Measurements from ENCODE around the gene GKN2.
"Not testable (repeated sequence)": the region's sequence is repeated elsewhere in the genome, so short reads cannot be mapped to it uniquely, and the experiment has no call there.

Gene GKN2

DNA sequence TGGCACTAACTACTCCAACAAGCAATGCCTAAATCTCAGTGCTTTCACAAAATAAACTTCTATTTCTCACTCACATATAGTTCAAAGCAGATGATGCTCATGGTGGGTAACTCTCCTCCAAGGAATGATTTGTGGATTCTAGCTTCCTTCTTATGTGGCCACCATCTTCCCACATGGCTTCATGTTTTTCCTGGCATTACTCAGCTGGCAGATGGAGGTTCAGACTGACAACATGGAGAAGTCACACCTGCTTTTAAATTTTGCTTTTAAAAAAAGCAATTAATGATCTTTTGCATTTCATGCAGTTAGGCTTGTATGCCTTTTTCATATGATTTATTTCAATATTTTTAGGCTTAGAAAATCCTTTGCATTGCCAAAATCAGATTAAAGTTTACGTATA is 6.3 kb upstream of the GKN2 start:
- DNase-seq (ENCODE audit: low read depth) = no peak

DNA sequence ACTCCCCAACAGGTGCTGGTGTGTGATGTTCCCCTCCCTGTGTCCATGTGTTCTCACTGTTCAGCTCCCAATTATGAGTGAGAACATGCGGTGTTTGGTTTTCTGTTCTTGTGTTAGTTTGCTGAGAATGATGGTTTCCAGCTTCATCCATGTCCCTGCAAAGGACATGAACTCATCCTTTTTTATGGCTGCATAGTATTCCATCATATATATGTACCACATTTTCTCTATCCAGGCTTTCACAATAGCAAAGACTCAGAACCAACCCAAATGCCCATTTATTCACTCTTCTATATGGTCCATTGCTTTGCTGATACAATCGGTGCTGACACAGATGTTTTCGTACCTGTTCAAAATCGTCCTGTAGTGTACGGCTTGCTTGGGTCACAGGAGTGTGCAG is 2.7 kb upstream of the GKN2 start:
- DNase-seq (ENCODE audit: low read depth) = not testable (repeated sequence)

GRCh38 chr2:68951899-68952298 is 794 bp downstream of the GKN2 start:
- DNase-seq (ENCODE audit: low read depth) = no peak

- DNase-seq (ENCODE audit: low read depth) = no peak
Observed at GRCh38 chr2:68948710-68949109, 4.0 kb downstream of the GKN2 start.

GRCh38 chr2:68946117-68946516 is 6.6 kb downstream of the GKN2 start:
- DNase-seq (ENCODE audit: low read depth) = no peak

GRCh38 chr2:68943581-68944568 is 8.8 kb downstream of the GKN2 start:
- peak; percentile 31 for DNase-seq (ENCODE audit: low read depth)

DNA sequence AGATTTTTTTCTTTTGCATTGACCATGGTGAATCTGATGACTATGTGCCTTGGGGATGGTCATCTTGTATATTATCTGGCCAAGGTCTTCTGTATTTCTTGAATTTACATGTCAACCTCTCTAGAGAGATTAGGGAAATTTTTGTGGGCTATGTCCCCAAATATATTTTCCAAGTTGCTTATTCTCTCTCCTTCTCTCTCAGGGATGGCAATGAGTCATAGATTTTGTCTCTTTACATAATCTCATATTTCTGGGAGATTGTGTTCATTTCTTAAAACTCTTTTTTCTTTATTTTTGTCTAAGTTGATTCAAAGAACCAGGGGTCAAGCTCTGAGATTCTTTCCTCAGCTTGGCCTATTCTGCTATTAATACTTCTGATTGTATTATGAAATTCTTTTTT is 9.9 kb downstream of the GKN2 start:
- DNase-seq (ENCODE audit: low read depth) = no peak

- DNase-seq (ENCODE audit: low read depth) = no peak
Observed at GRCh38 chr2:68940369-68940768, 12.3 kb downstream of the GKN2 start.

DNA sequence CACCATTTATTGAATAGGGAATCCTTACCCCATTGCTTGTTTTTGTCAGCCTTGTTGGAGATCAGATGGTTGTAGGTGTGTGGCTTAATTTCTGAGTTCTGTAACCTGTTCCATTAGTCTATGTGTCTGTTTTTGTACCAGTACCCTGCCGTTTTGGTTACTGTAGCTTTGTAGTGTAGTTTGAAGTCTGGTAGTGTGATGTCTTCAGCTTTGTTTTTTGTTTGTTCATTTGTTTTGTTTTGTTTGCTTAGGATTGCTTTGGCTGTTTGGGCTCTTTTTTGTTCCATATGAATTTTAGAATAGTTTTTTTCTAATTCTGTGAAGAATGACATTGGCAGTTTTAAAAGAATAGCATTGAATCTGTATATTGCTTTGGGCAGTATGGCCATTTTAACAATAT is 12.7 kb downstream of the GKN2 start:
- DNase-seq (ENCODE audit: low read depth) = no peak

- DNase-seq (ENCODE audit: low read depth) = no peak
Observed at GRCh38 chr2:68938938-68939337, 13.8 kb downstream of the GKN2 start.

GRCh38 chr2:68937346-68938055 is 15.2 kb downstream of the GKN2 start:
- DNase-seq (ENCODE audit: low read depth) = no peak

DNA sequence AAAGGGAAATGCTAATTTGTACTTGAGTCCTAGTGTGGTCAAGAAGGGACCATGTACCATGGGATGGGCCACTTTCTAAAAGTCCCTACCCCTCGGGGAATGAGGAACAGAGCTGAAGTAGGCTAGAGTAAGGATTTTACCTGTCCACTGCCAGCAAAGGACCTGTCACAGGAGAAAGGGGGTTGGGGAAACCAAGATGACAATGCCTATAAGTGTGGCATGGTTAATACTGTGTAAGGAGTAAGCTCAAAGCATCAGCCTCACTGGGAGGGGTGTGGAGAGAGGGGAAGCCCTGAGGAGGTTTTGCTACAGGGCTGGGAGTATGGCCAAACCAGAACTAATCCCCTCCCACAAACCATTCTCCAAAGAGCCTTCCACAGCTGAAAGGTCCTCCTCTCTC is 15.8 kb downstream of the GKN2 start:
- no peak for DNase-seq (ENCODE audit: low read depth)

DNA sequence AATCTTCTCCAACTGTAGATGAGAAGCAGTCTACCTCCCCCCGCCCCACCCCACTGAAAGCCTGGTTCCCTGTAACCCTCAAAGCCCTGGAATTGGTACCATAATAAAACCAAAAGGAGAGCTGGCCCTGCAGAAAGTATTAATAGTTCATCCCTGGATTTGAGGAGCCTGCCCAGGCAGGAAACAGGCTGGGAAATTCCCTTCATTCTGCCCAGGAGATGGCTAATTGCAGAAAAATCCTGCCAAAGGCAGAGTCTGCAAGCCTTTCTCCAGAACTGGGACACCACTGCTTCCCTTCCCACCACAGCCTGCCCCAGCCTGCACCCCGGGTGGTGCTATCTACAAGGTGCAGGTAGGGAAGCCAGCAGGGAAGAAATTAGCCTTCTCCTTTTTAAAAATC is 16.3 kb downstream of the GKN2 start:
- DNase-seq (ENCODE audit: low read depth) = peak; percentile 11

DNA sequence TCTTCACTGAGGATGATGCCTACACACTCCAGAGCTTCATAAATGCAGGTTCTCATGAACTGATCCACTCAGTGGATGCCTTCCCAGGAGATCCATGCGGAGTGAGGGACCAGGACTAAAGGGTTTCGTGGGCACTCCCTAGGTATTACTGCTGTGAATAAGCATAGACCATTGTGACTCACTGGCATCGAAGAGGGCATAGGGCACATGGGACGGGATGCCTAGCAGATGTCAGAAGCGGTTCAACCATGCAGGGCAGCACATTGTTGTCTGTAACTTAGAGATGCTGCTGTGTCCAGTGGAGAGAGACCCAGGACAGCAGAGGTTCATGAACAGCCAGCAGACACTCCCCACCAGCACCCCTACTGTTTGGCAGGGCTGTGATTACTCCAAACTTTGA is 17.2 kb downstream of the GKN2 start:
- no peak for DNase-seq (ENCODE audit: low read depth)

DNA sequence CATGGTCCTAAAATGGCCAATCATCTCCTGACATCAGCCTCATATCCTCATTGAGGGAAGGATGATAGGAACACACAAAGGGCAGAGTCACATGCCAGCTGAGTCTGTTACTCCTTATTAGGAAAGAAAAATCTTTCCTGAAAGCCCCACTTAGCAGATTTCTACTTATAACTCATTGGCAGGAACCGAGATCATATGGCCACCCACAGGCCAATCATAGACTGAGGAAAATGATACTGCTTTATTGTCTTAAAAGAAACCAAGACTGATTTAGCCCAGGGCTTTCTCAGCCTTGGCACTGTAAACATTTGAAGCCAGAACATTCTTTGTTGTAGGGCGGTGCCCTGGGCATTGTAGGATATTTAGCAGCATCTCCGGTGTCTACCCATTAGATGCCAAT is 18.7 kb downstream of the GKN2 start:
- DNase-seq (ENCODE audit: low read depth) = no peak

DNA sequence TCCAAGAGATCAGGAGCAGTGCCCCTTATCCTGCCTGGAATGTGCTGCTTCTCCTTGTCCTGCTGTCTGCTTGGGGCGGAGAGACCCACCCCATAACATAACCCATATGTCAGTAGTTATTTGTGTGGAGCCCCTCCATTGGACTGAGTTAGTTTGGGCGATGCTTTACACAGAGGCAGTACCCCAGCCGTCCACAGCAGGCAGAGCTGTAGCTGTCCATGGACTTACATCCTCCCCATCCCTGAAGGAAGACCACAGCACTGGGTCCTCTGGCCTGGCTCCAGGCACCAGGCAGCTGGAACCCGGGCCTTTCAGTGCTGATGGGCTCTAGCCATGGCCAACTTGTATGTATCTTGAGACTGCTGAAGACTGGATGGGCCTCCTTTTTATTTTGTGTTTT is 20.3 kb downstream of the GKN2 start:
- no peak for DNase-seq (ENCODE audit: low read depth)

GRCh38 chr2:68931799-68932198 is 20.9 kb downstream of the GKN2 start:
- DNase-seq (ENCODE audit: low read depth) = no peak

DNA sequence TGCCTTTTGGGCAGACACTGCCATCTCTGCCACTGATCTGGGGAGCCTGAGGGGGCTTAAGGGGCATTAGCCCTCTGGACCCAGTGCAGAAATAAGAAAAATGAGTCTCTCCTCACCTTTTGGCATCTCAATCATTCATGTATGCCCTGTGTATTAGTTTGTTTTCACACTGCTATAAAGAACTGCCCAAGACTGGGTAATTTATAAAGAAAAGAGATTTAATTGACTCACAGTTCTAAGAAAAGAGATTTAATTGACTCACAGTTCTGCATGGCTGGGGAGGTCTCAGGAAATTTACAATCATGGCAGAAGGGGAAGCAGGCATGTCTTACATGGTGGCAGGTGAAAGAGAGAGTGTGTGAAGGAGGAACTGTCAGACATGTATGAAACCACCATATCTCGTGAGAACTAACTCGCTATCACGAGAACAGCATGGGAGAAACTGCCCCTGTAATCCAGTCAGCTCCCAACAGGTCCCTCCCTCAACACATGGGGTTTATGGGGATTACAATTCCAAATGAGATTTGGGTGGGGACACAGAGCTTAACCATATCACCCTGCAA is 21.5 kb downstream of the GKN2 start:
- DNase-seq (ENCODE audit: low read depth) = no peak

- DNase-seq (ENCODE audit: low read depth) = no peak
Observed at GRCh38 chr2:68926796-68927195, 25.9 kb downstream of the GKN2 start.

DNA sequence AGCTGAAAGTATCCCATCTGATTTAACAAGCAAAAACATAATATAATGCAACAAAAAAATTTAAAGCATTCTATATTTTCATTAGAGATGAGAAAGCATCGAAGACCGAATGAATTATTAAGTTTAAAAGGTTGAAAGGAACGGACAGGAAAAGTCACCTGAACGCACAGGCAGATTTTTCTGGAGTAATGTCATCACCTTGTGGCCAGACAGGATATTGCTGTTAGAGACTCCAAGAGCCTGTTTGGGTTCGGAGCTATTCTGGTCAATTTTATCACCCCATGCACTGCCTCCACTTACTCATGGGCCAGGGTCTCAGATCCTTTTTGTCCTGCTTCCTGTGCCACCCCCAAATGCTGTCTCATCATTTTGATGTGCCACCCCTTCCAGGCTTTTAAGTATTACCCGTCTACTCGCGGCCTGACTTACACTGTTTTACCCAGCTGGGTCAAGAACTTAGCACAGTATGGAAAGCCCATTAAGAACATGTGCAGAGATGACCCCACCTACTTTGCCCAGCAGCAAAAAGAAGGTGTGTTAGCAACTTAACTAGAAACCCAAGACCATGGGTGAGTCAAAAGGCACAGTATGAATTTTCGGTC is 27.3 kb downstream of the GKN2 start:
- DNase-seq (ENCODE audit: low read depth) = no peak

DNA sequence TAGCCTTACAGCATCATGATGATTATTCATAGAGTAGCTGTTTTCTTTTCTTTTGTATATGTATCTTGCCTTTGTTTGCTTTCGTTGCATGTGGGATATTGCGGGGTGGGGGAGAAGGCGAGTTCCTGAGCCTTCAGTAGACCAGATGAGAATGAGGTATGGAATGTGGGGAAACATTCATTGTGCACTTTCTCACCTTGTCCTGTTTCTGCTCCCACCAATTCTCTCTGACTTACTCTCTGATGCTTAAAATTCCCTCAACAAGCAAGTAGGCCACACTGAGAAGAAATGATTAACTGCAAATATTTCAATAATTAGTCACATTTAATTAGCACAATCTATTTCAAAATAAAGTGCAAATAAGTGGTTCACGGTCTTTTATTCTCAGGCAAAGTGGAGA is 31.0 kb downstream of the GKN2 start:
- DNase-seq (ENCODE audit: low read depth) = no peak

DNA sequence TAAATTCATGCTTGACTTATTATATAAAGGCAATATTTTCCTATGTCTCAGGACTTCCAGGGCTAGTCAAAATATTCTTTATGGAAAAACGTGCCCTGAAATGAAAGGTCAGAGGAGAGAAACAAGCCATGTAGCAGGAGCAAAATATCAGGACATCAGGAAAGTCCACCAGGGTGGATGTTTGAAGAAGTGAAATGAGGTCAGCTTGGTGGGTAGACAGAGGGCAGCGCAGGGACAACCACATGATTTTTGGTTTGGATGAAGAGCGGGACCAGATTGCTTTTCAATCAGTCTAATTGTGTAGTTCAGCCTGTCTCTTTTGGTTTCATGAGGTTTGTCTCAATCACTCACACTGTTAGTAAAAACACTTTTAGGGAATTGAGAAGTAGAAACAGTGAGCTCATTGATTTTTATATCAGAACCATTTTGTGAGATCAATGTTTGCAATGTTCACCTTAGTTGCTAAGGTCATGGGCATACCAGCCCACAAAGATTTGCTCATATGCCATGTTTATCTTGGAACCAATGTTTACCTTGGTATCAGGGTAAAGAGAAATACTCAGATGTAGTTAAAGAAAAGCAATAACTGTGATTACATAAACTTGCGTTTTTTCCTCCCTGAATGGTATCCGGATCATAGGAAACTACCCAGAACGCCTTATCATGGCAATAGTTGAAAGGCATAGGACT is 32.1 kb downstream of the GKN2 start:
- DNase-seq (ENCODE audit: low read depth) = no peak
